ENCODE measurements around the gene LTF.
"Not testable (repeated sequence)": the region's sequence is repeated elsewhere in the genome, so short reads cannot be mapped to it uniquely, and the experiment has no call there.

LTF gene

DNA sequence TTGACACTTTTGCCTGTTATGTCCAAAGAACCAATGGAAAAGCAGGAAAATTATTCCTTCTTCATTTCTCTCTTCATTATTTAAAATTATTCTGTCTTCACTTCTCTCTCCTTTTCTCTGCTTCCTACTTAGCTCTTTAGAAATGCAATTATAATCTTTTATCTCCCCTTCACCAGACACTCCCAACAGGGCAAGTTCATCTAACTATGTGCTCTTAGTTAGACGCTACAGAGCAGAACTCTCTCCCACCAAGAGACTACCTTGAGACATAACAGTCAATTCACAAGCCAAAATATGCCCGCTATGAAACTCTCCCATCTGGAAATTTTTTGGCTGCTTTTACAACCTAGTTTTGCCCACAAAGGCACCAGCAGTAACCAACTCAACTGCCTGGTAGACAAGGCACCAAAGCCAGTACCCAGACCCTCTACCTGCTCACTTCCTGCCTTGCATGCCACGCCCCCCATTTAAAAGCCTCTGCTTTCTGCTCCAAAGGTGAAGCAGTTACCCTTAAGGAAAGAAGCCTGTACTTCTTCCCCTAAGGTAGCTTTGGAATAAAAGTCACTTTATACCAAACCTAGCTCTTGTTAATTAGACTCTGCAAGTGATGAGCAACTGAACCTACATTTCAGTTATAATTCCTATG lies 29.5 kb downstream of the LTF start:
- no peak for DNase-seq

DNA sequence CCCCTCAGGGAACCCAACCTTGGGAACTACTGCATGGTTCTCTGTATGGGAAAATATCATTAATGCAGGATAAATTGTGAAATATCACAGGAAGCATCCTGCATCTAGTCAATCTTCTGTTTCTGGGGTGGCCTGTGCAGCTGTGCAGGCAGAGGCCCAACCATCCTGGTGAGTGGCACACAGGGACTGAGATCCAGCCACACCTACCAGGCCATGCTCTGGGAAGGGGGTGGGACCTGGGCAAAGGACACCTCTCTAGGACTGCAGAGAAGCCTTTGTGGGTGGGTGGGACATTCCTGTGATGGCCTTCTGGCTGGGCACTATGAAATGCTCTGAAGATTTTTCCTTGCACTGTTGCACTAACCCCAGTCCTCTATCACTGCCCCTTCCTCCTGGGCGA lies 30.9 kb downstream of the LTF start:
- DNase-seq = no peak

DNA sequence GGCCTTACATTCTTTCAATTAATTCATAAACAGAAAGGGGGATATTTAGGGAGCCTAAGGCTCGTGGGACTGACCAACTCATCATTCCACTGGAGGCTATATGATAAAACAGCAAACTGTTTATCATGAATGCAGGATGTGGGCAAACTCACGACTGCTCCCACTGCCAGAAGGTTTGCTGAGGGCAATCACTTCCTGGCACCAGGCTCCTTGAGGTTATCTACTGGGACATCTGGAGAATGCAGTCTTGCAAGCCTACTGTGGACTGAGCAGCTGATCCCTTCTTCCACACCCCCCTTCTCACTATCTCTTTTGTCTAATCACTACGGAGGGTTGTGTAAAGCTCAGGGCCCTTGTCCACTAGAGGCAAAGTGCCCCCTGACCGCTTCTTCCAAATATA lies 31.6 kb downstream of the LTF start:
- peak; percentile 9 to 23 for DNase-seq

DNA sequence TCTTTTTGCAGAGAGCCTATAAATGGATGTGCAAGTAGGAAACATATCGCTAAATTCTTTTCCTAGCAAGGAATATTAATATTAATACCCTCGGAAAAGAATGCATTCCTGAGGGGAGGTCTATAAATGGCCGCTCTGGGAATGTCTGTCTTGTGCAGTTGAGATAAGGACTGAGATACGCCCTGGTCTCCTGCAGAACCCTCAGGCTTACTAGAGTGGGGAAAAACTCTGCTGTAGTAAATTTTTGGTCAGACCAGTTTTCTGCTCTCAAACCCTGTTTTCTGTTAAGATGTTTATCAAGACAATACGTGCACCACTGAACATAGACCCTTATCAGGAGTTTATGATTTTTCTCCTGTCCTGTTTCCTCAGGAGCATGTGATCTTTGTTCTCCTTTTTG lies 32.8 kb downstream of the LTF start:
- not testable (repeated sequence) for DNase-seq

DNA sequence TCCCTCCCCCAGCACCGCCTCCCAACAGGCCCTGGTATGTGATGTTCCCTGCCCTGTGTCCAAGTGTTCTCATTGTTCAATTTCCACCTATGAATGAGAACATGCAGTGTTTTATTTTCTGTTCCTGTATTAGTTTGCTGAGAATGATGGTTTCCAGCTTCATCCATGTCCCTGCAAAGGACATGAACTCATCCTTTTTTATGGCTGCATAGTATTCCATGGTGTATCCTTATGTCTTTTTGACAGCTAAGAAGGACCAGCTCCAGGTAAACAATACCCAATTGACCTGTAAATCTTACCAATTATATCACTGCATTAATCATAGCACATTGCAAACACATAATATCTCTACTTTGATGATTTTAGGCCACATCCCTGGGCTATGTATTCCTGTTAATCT lies 33.8 kb downstream of the LTF start:
- DNase-seq = not testable (repeated sequence)

DNA sequence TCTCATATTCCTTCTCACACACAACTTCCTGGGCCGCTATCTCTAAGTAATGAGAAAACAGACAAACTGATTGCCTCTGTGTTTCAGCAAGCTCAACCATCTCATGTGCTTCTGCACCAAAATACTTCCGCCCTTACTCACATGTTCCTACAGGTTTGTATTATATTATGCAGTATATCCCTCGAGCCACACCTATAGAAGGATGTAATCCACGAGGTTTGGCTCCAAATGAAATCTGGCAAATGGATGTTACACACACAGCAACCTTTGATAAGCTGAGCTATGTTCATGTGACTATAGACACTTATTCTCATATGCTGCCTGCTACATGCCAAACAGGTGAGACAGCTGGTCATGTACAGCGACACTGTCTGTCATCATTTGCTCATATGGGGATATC lies 35.0 kb downstream of the LTF start:
- no peak for DNase-seq

DNA sequence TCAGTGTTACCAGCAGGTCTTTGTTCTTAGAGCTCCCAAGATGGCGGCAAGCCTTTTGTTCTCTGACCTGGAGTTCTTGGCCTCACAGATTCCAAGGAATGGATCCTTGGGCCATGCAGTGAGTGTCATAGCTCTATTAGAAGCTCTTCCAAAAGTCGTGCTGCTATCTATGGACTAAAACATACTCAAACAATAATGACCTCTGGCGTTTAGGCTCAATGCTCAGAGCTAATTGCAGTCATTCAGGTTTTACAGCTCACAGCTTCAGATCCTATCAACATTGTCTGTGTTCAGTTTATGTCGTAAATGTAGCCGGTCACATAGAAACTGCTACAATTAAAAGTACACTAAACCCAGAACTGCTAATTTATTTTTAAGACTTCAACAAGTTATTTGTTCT lies 35.5 kb downstream of the LTF start:
- DNase-seq = no peak

DNA sequence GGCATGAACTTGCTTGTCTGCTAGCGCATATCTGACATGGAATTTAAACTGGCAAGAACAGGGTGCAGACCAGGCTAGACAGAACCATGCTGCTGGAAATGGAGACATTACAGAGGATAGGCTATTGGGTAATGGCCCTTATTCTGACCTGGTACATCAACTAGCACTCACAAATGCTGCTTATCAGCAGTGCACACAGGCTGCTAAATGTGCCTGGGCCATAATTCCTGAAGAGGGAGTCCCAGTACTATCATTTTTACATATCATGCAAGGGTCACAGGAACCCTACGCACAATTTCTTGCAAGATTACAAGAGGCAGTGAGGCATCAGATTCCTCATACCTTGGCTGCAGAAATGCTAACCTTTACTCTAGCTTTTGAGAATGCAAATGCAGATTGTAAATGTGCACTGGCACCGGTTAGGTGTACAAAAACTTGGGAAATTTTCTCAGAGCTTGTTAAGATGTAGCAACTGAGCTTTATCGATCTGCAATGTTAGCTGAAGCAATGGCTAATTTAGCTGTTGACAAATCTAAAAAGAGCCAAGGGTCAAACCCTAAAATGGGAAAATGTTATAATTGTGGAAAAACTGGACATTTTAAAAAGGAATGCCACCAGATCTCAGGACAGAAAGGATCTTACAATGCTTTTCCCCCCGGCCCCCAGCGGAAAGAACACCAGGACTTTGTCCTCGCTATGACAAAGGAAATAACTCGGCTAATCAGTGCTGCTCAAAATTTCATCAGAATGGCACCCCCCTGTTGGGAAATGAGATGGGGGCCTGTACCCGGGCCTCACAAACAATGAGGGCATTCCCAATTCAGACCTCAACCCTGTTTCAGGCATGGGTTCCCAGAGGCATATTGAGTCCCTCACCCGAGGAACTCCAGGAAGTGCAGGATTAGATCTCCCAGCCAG lies 36.5 kb downstream of the LTF start:
- no peak for DNase-seq

DNA sequence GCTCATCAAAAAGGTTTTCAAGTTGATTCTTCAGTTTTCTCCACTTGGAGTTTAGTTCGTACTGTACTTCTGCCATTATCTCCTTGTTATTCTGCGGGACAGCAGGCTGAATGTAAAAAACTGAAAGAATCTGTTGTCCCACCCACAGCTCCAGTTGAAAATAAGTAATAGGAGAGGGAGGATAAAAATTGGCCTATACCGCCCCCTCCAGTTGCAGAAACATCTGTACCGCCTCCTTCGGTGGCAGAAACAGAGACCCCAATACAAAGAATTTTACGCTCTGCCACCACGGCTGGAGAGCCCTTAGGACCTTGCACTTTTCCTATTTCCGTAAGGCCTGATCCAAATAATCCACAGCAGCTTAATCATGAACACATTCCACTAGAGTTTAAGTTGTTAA lies 37.3 kb downstream of the LTF start:
- DNase-seq = peak in 1 of 2 experiments; percentile 12

DNA sequence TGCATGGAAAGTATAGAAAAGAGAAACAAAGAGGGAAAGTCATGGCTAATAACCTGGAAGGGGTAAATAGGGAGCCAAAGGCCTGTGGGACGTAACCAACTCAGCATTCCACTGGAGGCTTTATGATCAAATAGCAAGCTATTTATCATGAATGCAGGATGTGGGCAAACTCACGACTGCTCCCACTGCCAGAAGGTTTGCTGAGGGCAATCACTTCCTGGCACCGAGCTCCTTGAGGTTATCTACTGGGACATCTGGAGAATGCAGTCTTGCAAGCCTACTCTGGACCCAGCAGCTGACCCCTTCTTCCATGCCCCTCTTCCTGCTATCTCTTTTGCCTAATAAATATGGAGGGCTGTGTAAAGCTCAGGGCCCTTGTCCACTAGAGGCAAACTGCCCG lies 38.2 kb downstream of the LTF start:
- not testable (repeated sequence) for DNase-seq

DNA sequence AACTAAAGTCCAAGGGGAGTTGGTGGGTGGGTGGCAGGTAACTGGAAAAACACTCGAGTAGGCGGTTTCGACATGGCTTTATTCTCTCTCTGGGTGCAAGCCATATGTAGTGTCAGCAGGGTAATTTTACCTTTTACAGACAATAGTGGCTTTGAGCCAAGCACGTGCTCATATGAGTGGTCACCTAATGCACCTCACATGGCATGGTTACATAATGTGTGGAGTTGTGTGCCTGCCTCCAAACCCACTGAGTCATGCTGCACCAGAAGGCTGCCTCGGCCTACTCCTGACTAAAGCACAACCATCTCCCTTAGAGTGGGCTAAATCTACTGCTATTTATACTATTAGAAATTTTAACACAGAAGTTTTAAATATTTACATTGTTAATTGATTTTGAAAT lies 41.1 kb downstream of the LTF start:
- no peak for DNase-seq

DNA sequence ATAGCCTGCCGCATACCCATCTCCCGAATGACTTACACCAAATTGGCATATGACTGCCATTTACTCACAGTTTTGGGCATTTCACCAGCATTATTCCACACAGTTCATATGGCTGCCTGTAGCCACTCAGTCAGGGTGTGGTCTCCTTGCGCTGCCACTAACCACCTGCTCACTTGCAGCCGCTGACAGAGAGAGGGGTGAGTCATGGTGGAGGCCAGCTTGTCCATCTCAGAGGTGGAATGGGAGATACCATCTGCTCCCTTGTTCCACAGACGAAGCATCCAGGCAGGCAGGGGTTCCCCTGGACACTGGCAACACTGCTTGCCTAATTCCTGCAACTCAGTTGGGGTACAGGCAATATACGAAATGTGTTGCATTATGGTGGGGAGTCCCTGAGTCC lies 42.1 kb downstream of the LTF start:
- no peak for DNase-seq

DNA sequence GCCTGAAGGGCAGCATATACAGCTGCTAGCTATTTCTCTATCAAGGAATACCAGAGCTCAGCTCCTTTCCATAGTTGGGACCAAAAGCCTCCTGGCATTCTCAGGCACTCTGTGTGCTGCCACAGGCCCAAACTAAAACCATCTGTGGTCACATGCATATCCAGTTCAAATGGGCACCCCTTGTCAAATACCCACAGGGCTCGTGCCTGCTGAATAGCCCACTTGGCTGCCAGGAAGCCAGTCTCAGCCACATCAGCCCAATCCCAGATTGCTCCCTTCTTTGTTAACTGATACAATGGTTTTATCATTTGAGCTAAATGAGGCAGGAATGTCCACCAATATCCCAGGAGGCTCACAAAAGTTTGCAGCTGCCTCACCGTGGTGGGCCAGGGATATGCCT lies 43.8 kb downstream of the LTF start:
- DNase-seq = no peak

DNA sequence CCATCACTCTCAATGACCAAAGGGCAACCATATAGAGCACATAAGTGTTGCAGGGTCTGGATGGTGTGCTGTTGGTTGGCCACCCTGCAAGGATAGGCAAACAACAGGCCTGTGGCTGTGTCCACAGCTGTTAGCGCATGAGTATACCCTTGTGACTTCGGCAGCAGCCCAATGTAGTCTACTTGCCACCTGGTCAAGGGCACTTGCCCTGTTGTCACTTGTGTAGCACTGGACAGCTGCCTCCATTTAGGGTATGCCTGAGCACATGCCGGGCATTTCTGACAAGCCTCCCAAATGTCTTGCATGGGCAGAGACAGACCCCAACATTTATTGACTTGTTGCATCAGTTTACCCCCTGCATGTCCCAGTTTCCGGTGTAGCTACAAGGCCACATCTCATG lies 44.9 kb downstream of the LTF start:
- DNase-seq = no peak

DNA sequence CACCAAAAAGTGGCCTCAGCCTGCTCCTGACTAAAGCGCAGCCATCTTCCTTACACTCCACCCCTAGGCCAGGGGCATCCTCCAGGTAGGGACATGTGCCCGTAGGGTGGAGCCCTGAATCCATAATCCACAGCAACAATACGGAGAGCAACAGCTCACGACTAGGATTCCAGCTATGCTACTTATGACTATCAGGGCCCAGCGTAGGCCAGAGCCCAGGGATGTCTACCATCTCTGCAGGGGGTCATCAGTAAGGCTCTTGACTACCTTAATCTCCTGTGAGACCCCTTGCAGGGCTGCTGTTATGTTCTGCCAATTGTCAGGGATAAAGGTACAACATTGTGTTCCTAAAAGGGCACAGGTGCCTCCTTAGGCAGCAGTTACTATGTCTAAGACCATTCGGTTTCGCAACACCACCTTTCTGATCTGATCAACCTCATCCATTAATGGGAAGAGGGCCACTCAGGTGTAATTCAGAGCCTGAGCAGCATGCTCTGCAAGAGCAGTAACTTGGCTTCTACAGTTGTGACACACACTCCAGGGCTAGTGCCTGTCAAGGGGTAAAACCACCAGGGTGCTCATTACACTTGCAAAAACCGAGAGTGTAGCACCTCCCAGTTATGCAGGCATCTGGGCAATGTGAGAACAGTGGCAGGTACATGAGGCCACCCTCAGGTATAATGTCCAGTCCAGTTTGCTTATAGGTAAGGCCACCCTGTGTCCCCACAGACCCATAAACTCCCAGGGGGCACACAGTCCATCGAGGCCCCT lies 46.7 kb downstream of the LTF start:
- DNase-seq = no peak

DNA sequence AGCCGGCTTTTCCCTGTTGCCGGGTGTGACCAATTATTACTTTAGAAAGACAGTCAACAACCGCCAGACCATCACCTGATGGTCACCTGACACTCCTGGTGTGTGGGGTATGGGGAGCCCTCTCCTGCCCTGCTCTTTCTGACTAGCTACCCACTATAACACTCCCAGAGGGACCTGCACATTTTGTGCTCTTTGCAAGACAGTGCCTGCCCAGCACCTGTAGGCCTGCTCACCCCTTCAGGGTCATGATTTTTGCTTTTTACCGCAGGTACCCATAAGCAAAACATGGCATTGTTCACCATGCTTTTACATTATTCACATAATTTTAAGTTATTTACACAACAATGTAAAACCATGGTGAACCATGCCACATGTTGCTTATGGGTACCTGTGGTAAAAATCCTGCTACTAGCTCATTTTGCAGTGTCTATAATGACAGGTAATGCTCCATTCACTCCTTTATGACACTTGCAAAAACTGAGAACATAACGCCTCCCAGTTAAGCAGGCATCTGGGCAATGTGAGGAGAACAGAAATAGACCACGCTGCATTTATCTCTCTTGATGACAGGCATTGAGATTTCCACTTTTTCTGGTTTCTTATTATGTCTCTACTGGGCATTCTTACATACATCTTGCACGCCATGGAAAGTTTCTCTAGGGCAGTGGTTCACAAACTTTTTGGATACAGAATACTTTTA lies 47.7 kb downstream of the LTF start:
- no peak for DNase-seq

DNA sequence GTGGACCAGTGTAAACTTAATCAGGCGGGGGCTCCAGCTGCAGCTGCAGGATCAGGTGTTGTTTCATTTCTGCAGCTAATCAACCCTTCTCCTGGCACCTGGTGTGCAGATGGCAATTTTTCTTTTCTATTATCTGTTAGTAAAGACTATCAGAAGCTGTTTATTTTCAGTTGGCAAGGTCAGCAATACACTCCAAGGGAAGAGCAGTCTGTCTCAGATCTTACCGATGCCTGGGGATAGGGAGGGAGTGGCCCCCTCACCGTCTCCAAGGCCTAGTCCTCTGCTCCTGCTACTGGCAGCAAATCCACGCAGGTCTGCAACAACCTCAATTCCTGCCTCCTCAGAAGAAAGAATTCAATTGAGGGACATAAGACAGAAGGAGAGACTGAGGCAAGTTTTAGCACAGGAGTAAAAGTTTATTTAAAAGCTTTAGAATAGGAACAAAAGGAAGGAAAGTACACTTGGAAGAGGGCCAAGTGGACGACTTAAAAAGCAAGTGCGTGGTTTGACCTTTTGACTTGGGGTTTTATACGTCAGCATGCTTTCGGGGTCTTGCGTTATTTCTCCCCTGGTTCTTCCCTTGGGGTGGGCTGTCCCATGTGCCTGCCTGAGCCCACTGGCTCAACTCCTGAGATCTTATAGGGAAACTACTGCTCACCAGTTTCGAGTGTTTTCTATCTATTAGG lies 48.4 kb downstream of the LTF start:
- DNase-seq = no peak

DNA sequence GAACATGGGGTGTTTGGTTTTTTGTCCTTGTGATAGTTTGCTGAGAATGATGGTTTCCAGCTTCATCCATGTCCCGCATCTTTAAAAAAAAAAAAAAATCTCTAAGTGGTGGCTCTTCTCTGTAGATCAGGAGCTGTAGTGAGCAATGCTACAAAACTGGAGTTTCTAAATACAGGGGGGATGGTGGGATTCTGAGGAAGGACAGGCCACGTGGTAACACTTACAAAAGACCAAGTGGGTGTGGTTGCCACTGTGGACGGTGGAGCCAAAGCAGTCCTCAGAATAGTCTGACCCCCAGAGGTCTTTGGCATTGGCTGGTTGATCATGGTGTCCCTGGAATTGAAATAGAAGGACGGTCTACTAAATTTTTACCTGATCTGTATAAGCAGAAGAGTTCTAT lies 50.0 kb downstream of the LTF start:
- DNase-seq = no peak

DNA sequence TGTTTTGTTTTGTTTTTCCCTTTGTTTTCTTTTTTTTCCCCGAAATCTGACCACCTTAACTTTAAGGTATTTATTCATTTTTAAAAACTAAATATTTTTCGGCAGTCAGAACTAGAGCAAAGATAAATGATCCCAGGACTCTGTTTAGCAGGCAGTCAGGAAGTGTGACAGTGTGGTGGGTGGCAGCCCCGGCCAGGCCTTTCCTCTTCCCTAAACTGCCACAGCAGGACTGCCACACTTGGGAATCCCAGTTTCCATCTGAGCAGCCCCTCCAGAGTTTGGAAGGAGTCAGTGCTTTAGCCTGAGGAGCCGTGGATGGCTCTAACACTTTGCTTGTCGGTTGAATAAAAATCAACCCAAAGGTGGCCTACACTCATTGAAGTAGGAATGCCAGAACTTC lies 50.8 kb downstream of the LTF start:
- DNase-seq = peak; percentile 10 to 12

DNA sequence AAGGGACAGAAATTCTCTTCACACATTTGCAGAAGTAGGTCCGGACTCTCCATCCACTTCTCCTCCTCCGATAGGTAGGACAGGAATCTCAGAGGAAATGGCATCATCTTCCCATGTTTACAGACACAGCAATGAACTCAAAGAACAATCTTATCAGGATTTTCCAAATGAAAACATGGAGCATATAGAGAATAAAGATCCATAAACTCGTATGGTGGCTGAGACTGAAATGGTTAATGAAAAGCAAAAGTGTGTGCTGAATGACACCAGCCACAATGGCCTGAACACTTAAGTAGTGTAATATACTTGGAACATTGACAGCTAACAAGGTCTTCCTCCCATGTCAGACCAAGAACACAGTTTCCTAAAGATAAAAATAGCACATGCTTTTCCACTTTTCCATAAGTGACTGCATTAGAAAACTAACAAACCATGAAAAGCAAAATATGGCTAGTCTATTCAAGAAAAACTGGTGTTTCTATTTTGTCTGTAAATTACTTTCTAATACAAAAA lies 51.9 kb downstream of the LTF start:
- no peak for DNase-seq

DNA sequence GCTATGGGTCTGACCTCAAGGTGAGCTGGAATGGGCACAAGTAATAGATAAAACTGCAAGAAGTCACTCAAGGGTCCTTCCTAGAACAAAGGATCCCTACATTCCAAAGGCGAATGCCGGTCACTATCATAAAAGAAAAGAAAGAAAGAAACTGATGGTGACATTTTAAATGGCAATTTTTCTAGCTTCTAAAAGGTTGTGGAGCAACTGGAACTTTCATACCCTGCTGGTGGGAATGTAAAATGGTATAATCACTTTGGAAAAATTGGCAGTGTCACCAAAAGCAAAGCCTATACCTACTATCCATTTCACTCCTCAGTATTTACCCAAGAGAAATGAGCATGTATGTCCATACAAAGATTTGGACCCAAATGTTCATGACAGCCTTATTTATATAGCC lies 53.4 kb downstream of the LTF start:
- no peak for DNase-seq

DNA sequence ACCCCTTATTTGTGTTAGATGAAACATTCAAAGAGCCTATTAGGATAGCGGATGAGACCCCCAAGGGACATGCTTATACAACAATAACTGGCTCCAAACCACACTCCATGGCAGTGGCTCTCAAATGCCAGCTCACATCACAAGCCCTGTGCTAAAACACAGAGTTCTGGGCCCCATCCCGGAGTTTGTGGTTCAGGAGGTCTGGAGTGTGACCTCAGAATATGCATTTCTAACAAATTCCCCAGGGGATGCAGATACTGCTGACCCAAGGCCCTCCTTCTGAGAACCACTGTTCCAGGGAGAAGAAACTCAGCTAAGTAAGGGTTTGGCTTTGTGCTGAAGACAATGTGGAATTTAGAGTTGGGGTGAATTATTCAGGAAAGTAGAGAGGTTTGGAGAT lies 54.0 kb downstream of the LTF start:
- no peak for DNase-seq
